ENCODE measurements around the gene DUSP1. TPM values are rescaled to one million over a fixed set of nuclear protein-coding genes. Genes with fewer than 3 reads are reported as not detected.

The DUSP1 gene
- total and polyA plus RNA-seq, 2 of the 13 experiments (the other 11 are each of a cell fraction or from before 2014, with no cell fraction given), result 27.1 to 55.5 TPM

DNA sequence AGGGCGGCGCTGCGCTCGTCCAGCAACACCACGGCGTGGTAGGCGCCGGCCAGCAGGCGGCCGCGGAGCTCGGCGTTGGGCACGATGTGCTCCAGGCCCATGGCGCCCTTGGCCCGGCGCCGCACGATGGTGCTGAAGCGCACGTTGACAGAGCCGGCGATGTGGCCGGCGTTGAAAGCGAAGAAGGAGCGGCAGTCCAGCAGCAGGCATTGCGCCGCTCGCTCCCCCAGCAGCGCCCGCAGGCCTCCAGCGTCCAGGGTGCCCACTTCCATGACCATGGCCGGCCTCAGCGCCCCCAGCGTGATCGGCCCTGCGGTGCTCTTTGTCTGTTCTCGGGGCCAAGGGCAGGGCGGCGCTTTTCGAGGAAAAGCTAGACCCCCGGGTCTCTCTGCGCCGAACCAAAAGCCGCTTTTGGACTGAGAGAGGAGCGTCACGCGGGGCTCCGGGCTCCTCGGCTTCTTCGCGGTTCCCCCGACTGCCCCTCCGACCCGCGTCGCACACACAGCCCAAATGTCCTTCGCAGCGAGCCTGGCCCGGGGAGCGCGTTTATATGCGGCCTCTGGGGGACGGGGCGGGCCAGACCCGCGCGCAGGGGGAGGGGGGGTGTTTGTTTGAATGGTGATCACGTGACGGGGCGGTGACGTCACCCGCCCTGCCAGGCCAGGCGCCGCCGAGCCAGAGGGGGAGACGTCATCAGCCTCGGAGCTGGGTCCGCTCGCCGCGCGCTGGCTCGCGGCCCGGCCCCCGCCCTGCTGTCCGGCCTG is at the start of gene DUSP1 (continued):
- TF ChIP-seq JDP2 (CRISPR knock-in tag; IDR thresholded peaks at IDR 0.05; ENCODE audit: borderline replicate concordance), result no peak; the same call in 1 of the 2 replicates
- TF ChIP-seq KAT8 (CRISPR knock-in tag; IDR thresholded peaks at IDR 0.05), result peak; percentile 84
- TF ChIP-seq, protein P1, sequence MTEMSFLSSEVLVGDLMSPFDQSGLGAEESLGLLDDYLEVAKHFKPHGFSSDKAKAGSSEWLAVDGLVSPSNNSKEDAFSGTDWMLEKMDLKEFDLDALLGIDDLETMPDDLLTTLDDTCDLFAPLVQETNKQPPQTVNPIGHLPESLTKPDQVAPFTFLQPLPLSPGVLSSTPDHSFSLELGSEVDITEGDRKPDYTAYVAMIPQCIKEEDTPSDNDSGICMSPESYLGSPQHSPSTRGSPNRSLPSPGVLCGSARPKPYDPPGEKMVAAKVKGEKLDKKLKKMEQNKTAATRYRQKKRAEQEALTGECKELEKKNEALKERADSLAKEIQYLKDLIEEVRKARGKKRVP (CRISPR knock-in tag; IDR thresholded peaks at IDR 0.05), result peak in 1 of 2 experiments; percentile 51; a peak in 1 of 4 replicates
- peak; percentile 52 for TF ChIP-seq MED8 (CRISPR knock-in tag; IDR thresholded peaks at IDR 0.05; ENCODE audit: insufficient replicate concordance)
- no peak for TF ChIP-seq MATR3 (CRISPR knock-in tag; IDR thresholded peaks at IDR 0.05)
- TF ChIP-seq SIN3B (IDR thresholded peaks at IDR 0.05; ENCODE audit: low read length), result no peak
- TF ChIP-seq ZNF567 (CRISPR knock-in tag; IDR thresholded peaks at IDR 0.05; ENCODE audit: borderline replicate concordance), result peak; percentile 15; the same call in 1 of the 2 replicates
- TF ChIP-seq ZNF577 (CRISPR knock-in tag; IDR thresholded peaks at IDR 0.05; ENCODE audit: borderline replicate concordance, low read depth), result no peak
- TF ChIP-seq ZNF496 (CRISPR knock-in tag; IDR thresholded peaks at IDR 0.05; ENCODE audit: insufficient replicate concordance), result no peak
- peak; percentile 69; the same call in 1 of the 2 replicates for TF ChIP-seq IRF2 (CRISPR knock-in tag; IDR thresholded peaks at IDR 0.05)
- no peak for TF ChIP-seq XRCC5 (optimal IDR thresholded peaks at IDR 0.05; ENCODE audit: low read length)
- TF ChIP-seq, protein P2, sequence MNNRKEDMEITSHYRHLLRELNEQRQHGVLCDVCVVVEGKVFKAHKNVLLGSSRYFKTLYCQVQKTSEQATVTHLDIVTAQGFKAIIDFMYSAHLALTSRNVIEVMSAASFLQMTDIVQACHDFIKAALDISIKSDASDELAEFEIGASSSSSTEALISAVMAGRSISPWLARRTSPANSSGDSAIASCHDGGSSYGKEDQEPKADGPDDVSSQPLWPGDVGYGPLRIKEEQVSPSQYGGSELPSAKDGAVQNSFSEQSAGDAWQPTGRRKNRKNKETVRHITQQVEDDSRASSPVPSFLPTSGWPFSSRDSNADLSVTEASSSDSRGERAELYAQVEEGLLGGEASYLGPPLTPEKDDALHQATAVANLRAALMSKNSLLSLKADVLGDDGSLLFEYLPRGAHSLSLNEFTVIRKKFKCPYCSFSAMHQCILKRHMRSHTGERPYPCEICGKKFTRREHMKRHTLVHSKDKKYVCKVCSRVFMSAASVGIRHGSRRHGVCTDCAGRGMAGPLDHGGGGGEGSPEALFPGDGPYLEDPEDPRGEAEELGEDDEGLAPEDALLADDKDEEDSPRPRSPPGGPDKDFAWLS (CRISPR knock-in tag; IDR thresholded peaks at IDR 0.05; ENCODE audit: borderline replicate concordance), result no peak
- TF ChIP-seq ZFP36 (IDR thresholded peaks at IDR 0.05; ENCODE audit: borderline replicate concordance, low read depth, low read length, partially characterized antibody), result no peak
- TF ChIP-seq ZNF547 (CRISPR knock-in tag; IDR thresholded peaks at IDR 0.05), result peak; percentile 50
- 0 out of 2 replicates have a peak, but pooled peaks have one; percentile 37 for TF ChIP-seq ZNF34 (CRISPR knock-in tag; IDR thresholded peaks at IDR 0.05; ENCODE audit: borderline replicate concordance)
- peak; percentile 83 for TF ChIP-seq SALL1 (CRISPR knock-in tag; IDR thresholded peaks at IDR 0.05)
- peak; percentile 93 for TF ChIP-seq ZNF672 (CRISPR knock-in tag; IDR thresholded peaks at IDR 0.05)
- TF ChIP-seq, protein P3, sequence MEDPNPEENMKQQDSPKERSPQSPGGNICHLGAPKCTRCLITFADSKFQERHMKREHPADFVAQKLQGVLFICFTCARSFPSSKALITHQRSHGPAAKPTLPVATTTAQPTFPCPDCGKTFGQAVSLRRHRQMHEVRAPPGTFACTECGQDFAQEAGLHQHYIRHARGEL (CRISPR knock-in tag; IDR thresholded peaks at IDR 0.05), result no peak
- TF ChIP-seq ELF4 (CRISPR knock-in tag; IDR thresholded peaks at IDR 0.05; ENCODE audit: borderline replicate concordance), result no peak
- 0 out of 2 replicates have a peak, but pooled peaks have one; percentile 20 for TF ChIP-seq ZNF331 (CRISPR knock-in tag; IDR thresholded peaks at IDR 0.05)
- peak; percentile 87 for TF ChIP-seq USF2 (IDR thresholded peaks at IDR 0.05; ENCODE audit: low read depth, low read length)
- TF ChIP-seq USF2 (CRISPR knock-in tag; IDR thresholded peaks at IDR 0.05; ENCODE audit: borderline replicate concordance), result peak; percentile 82
- TF ChIP-seq RNF2 (conservative IDR thresholded peaks at IDR 0.05; ENCODE audit: low read depth), result no peak
- TF ChIP-seq ETV6 (CRISPR knock-in tag; conservative IDR thresholded peaks at IDR 0.05), result no peak; the same call in 1 of the 2 replicates
